Liver (tissue), 9 donors: Measurements from ENCODE around the gene MAPKAP1. TPM values are rescaled to one million over a fixed set of nuclear protein-coding genes. Genes with fewer than 3 reads are reported as not detected.
A peak's percentile ranks its signal among the peaks of the same experiment; 100 is the strongest.

Source experiments
- DNase-seq: peaks from one replicate; pipeline ENCODE4 v3.0.0-alpha.2; 2017; ENCODE audit warnings: low spot score
- H3K27ac ChIP-seq, 2 donors: one replicate each; pipeline ENCODE4 v1.7.0; 2013; ENCODE audit warnings: inconsistent platforms in 2 of 2, low read length in 2 of 2, control low read depth in 1 of 2, low read depth in 1 of 2, mild to moderate bottlenecking in 1 of 2
- H3K27me3 ChIP-seq, 4 donors: one replicate each; pipeline versions ENCODE4 v1.6.1 to v1.7.0; 2013; ENCODE audit warnings: low read length in 3 of 4, inconsistent platforms in 1 of 4, mild to moderate bottlenecking in 1 of 4, moderate library complexity in 1 of 4; ENCODE audit not compliant: control insufficient read depth in 4 of 4, insufficient read depth in 4 of 4
- H3K36me3 ChIP-seq, 4 donors: one replicate each; pipeline versions ENCODE4 v1.6.1 to v1.7.0; 2013; ENCODE audit warnings: low read length in 3 of 4, mild to moderate bottlenecking in 3 of 4, low read depth in 1 of 4, moderate library complexity in 1 of 4; ENCODE audit not compliant: control insufficient read depth in 4 of 4, insufficient read depth in 3 of 4
- H3K4me1 ChIP-seq, 4 donors: one replicate each; pipeline versions ENCODE4 v1.6.1 to v1.7.0; 2013; ENCODE audit warnings: low read length in 3 of 4, mild to moderate bottlenecking in 3 of 4, moderate library complexity in 1 of 4; ENCODE audit not compliant: control insufficient read depth in 4 of 4, insufficient read depth in 4 of 4
- H3K4me3 ChIP-seq, 3 donors: one replicate each; pipeline versions ENCODE4 v1.6.1 to v1.7.0; 2013; ENCODE audit warnings: low read length in 3 of 3, control low read depth in 1 of 3, low read depth in 1 of 3, mild to moderate bottlenecking in 1 of 3
- H3K9ac ChIP-seq, 2 donors: one replicate each; pipeline ENCODE4 v1.7.0; 2013; ENCODE audit warnings: low read length in 2 of 2, mild to moderate bottlenecking in 2 of 2, moderate library complexity in 2 of 2, control low read depth in 1 of 2, low read depth in 1 of 2
- H3K9me3 ChIP-seq, 4 donors: one replicate each; pipeline versions ENCODE4 v1.6.1 to v1.7.0; 2013; ENCODE audit warnings: low read length in 3 of 4; ENCODE audit not compliant: control insufficient read depth in 4 of 4
- CTCF ChIP-seq: fragments of 150-350 bp; IDR thresholded peaks from 2 replicates; pipeline ENCODE4 v1.5.1; 2017; ENCODE audit warnings: improper control_type of control experiment, low read depth, low read length; ENCODE audit not compliant: missing input control
- EGR1 ChIP-seq, 2 donors: IDR thresholded peaks; 2 replicates each; pipeline ENCODE4 v1.6.1; 2016 to 2018; ENCODE audit warnings: antibody characterized with exemption in 2 of 2, low read depth in 2 of 2
- FOXA1 ChIP-seq: IDR thresholded peaks from 2 replicates; pipeline ENCODE4 v1.6.1; 2016; ENCODE audit warnings: antibody characterized with exemption
- FOXA2 ChIP-seq: IDR thresholded peaks from 2 replicates; pipeline ENCODE4 v1.6.1; 2016; ENCODE audit warnings: antibody characterized with exemption
- GABPA ChIP-seq, 2 donors: IDR thresholded peaks in 1 of 2; conservative IDR thresholded peaks in 1 of 2; 2 replicates each; pipeline ENCODE4 v1.6.1; 2016; ENCODE audit warnings: antibody characterized with exemption in 2 of 2, mild to moderate bottlenecking in 1 of 2, moderate library complexity in 1 of 2
- HNF4A ChIP-seq, 2 donors: conservative IDR thresholded peaks; 2 replicates each; pipeline ENCODE4 v1.6.1; 2016; ENCODE audit warnings: antibody characterized with exemption in 2 of 2, mild to moderate bottlenecking in 2 of 2
- HNF4G ChIP-seq: IDR thresholded peaks from 2 replicates; pipeline ENCODE4 v1.6.1; 2016; ENCODE audit warnings: antibody characterized with exemption
- NR2F2 ChIP-seq: IDR thresholded peaks from 2 replicates; pipeline ENCODE4 v1.6.1; 2016; ENCODE audit warnings: antibody characterized with exemption
- RAD21 ChIP-seq, 2 donors: IDR thresholded peaks; 2 replicates each; pipeline ENCODE4 v1.6.1; 2016; ENCODE audit warnings: antibody characterized with exemption in 2 of 2, mild to moderate bottlenecking in 2 of 2
- RXRA ChIP-seq, 2 donors: IDR thresholded peaks; 2 replicates each; pipeline ENCODE4 v1.6.1; 2017 to 2018; ENCODE audit warnings: antibody characterized with exemption in 2 of 2, mild to moderate bottlenecking in 1 of 2
- SP1 ChIP-seq: IDR thresholded peaks from 2 replicates; pipeline ENCODE4 v1.6.1; 2018; ENCODE audit warnings: antibody characterized with exemption, mild to moderate bottlenecking
- TAF1 ChIP-seq: conservative IDR thresholded peaks from 2 replicates; pipeline ENCODE4 v1.6.1; 2016; ENCODE audit warnings: antibody characterized with exemption, mild to moderate bottlenecking
- YY1 ChIP-seq: IDR thresholded peaks from 2 replicates; pipeline ENCODE4 v1.6.1; 2016; ENCODE audit warnings: antibody characterized with exemption, mild to moderate bottlenecking
- ZBTB33 ChIP-seq: IDR thresholded peaks from 2 replicates; pipeline ENCODE4 v1.6.1; 2016; ENCODE audit warnings: antibody characterized with exemption
- WGBS: extraction: QIAGEN DNeasy Blood & Tissue Kit; methylation state at CpG from one replicate; pipeline ENCODE4 v1.1.7; 2013; 5-methylcytosine and 5-hydroxymethylcytosine counted together
- polyA plus RNA-seq, 2 donors: library from polyadenylated mRNA; stranded (reverse) in 1 of 2; unstranded in 1 of 2; fragments of 200-250 nt in 1 of 2; fragments of >200 nt in 1 of 2; fragmentation: Nextera tagmentation in 1 of 2; extraction: Ambion mirVana in 1 of 2; gene quantifications; one replicate each; pipeline versions ENCODE4 v1.2.1 to v1.2.3, GENCODE V29; 2013 to 2015
- total RNA-seq, 2 donors: library from RNA; depleted of rRNA; stranded (reverse); fragments of >200 nt; gene quantifications; one replicate each; pipeline ENCODE4 v1.2.3, GENCODE V29; 2014
- TF ChIP-seq, protein P1 (sequence below): IDR thresholded peaks from 2 replicates; pipeline ENCODE4 v1.6.1; 2016; ENCODE audit warnings: antibody characterized with exemption, mild to moderate bottlenecking
- TF ChIP-seq, protein P2 (sequence below): IDR thresholded peaks from 2 replicates; pipeline ENCODE4 v1.6.1; 2016; ENCODE audit warnings: antibody characterized with exemption
- TF ChIP-seq, protein P3 (sequence below): IDR thresholded peaks from 2 replicates; pipeline ENCODE4 v1.6.1; 2016; ENCODE audit warnings: antibody characterized with exemption
- donor health status: healthy.
- donor health status: healthy.
- donor health status: healthy.
- donor health status: healthy.
- donor health status: healthy.

MAPKAP1 gene
- total and polyA plus RNA-seq, 4 donors = 23.6 to 55.9 (median 32.7) TPM

GRCh38 chr9:125746774-125747052 is 39.7 kb upstream of the MAPKAP1 start:
- TF ChIP-seq FOXA1 = no peak
- peaks cover 0 to 34% (median 27%) of the 10 kb centered on the region in 4 donors for H3K4me1 ChIP-seq
- H3K9ac ChIP-seq = no peak overlapping the region
- under 1% methylated on average over 46 of the region's 46 CpGs for WGBS
- H3K27ac ChIP-seq = peak overlapping the region; percentile 74 to 83
- no peaks in the 10 kb centered on the region for H3K9me3 ChIP-seq
- no peaks in the 10 kb centered on the region for H3K36me3 ChIP-seq
- H3K4me3 ChIP-seq = peak overlapping the region in 1 of 3 donors; percentile 99
- no peak for DNase-seq
- no peaks in the 10 kb centered on the region for H3K27me3 ChIP-seq

DNA sequence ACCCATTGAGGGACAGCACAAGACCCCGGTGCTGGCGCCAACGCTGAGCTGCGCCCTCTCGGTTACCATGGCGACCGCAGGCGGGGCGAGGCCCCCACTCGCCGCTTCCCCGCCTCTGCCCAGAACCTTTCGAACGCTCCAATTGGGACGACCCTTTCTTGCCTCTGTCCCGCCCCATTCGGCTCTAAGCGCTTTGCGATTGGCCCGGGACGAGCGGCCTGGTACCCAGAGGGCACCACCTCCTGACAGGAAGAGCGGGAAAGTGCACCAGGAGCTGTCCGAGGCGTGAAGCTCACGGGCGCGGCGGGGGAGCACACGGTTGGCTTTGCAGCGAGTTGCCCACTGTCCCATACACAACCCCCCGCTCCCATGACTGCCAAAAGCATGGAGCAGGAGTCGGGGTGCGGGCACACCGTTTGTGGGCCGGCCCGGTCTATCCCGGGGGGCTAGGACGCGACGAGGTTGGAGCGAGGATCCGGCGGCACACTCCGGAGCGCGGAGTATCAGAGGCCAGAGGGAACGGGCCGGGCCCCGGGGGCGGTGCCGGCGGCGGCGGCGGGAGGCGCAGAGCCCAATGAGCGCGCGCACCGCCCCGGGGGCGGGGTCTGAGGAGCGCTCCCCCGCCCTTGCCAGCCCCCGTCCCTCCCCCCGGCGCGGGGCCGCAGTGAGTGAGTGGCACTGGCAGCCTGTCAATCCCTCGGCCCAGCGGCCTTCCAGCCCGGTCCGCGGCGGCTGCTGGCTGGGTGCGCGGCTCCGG is 39.2 kb upstream of the MAPKAP1 start:
- H3K4me3 ChIP-seq = peak overlapping the region; percentile 66 to 99 (median 85)
- H3K9ac ChIP-seq = no peak overlapping the region
- peak in 1 of 2 donors; percentile 45 for TF ChIP-seq RAD21 (IDR thresholded peaks at IDR 0.05)
- TF ChIP-seq YY1 = no peak
- TF ChIP-seq, protein P1, sequence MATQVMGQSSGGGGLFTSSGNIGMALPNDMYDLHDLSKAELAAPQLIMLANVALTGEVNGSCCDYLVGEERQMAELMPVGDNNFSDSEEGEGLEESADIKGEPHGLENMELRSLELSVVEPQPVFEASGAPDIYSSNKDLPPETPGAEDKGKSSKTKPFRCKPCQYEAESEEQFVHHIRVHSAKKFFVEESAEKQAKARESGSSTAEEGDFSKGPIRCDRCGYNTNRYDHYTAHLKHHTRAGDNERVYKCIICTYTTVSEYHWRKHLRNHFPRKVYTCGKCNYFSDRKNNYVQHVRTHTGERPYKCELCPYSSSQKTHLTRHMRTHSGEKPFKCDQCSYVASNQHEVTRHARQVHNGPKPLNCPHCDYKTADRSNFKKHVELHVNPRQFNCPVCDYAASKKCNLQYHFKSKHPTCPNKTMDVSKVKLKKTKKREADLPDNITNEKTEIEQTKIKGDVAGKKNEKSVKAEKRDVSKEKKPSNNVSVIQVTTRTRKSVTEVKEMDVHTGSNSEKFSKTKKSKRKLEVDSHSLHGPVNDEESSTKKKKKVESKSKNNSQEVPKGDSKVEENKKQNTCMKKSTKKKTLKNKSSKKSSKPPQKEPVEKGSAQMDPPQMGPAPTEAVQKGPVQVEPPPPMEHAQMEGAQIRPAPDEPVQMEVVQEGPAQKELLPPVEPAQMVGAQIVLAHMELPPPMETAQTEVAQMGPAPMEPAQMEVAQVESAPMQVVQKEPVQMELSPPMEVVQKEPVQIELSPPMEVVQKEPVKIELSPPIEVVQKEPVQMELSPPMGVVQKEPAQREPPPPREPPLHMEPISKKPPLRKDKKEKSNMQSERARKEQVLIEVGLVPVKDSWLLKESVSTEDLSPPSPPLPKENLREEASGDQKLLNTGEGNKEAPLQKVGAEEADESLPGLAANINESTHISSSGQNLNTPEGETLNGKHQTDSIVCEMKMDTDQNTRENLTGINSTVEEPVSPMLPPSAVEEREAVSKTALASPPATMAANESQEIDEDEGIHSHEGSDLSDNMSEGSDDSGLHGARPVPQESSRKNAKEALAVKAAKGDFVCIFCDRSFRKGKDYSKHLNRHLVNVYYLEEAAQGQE = peak; percentile 59
- TF ChIP-seq ZBTB33 = no peak
- peak in 1 of 2 donors; percentile 66 for TF ChIP-seq RXRA (IDR thresholded peaks at IDR 0.05)
- peak; percentile 67 for TF ChIP-seq NR2F2
- peak in 1 of 2 donors; percentile 42 for TF ChIP-seq GABPA (IDR thresholded peaks at IDR 0.05 in 1 of 2, conservative IDR thresholded peaks at IDR 0.05 in 1 of 2)
- TF ChIP-seq, protein P2, sequence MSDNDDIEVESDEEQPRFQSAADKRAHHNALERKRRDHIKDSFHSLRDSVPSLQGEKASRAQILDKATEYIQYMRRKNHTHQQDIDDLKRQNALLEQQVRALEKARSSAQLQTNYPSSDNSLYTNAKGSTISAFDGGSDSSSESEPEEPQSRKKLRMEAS = peak; percentile 96
- TF ChIP-seq FOXA2 = no peak
- peak; percentile 87 for TF ChIP-seq SP1
- H3K27me3 ChIP-seq = no peaks in the 10 kb centered on the region
- no peaks in the 10 kb centered on the region for H3K36me3 ChIP-seq
- WGBS = under 1% methylated on average over 79 of the region's 79 CpGs
- peak overlapping the region; percentile 74 to 83 for H3K27ac ChIP-seq
- H3K4me1 ChIP-seq = peaks cover 0 to 31% (median 27%) of the 10 kb centered on the region in 4 donors
- peak; percentile 92 for DNase-seq
- H3K9me3 ChIP-seq = no peaks in the 10 kb centered on the region

GRCh38 chr9:125745682-125746016 is 38.6 kb upstream of the MAPKAP1 start:
- no peaks in the 10 kb centered on the region for H3K27me3 ChIP-seq
- no peak overlapping the region for H3K9ac ChIP-seq
- DNase-seq = no peak
- no peaks in the 10 kb centered on the region for H3K36me3 ChIP-seq
- WGBS = 33% methylated on average over 6 of the region's 6 CpGs
- TF ChIP-seq SP1 (no peak), CTCF (no peak), EGR1 (IDR thresholded peaks at IDR 0.05; ENCODE audit: low read depth in 2 of 2) (no peak), ZBTB33 (no peak), FOXA2 (no peak), HNF4A (conservative IDR thresholded peaks at IDR 0.05) (no peak), TAF1 (no peak), HNF4G (no peak), RAD21 (IDR thresholded peaks at IDR 0.05) (no peak), NR2F2 (no peak)
- TF ChIP-seq, protein P3, sequence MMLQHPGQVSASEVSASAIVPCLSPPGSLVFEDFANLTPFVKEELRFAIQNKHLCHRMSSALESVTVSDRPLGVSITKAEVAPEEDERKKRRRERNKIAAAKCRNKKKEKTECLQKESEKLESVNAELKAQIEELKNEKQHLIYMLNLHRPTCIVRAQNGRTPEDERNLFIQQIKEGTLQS = no peak
- H3K4me3 ChIP-seq = peak overlapping the region; percentile 66 to 99 (median 85)
- H3K27ac ChIP-seq = peak overlapping the region in 1 of 2 donors; percentile 83
- no peaks in the 10 kb centered on the region for H3K9me3 ChIP-seq
- peaks cover 0 to 28% (median 23%) of the 10 kb centered on the region in 4 donors for H3K4me1 ChIP-seq
